ENCODE results near the gene UCP3.

DNA sequence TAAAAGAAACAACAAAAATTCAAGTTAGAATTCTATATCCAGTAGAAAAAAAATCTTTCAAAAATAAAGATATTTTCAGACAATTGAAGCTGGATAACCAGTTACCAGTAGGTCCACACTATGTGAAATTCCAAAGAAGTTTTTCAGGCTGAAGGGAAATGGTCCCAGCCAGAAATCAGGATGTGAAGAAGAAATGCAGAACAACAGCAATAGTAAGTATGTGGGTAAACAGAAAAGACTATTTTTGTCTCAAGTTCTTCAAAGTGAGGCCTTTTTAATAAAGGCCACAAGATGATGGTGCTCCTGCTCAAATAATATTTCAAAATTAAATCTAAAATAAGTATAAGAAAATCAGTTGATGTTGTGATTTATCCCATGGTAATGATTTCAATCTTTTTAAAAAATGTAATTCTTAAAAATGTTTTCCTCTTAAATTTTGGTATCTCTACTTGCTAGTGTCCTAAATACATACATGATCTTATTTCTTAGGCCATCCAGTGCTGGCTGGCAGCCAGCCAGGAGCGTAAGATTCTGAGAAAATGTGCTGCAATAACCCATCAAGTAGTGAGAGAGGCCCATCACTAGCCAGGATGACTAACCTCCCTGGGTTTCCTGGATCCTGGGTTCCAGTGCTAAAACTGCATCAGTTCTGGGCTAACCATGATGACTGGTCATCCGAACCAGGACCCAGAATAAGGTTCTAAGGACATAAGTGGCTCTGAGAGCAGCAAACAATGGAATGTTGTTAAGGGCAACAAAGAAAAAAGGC is 15.6 kb upstream of the UCP3 start:
- TF ChIP-seq, protein P1, sequence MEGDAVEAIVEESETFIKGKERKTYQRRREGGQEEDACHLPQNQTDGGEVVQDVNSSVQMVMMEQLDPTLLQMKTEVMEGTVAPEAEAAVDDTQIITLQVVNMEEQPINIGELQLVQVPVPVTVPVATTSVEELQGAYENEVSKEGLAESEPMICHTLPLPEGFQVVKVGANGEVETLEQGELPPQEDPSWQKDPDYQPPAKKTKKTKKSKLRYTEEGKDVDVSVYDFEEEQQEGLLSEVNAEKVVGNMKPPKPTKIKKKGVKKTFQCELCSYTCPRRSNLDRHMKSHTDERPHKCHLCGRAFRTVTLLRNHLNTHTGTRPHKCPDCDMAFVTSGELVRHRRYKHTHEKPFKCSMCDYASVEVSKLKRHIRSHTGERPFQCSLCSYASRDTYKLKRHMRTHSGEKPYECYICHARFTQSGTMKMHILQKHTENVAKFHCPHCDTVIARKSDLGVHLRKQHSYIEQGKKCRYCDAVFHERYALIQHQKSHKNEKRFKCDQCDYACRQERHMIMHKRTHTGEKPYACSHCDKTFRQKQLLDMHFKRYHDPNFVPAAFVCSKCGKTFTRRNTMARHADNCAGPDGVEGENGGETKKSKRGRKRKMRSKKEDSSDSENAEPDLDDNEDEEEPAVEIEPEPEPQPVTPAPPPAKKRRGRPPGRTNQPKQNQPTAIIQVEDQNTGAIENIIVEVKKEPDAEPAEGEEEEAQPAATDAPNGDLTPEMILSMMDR (IDR thresholded peaks at IDR 0.05): no peak
- TF ChIP-seq POLR2A (IDR thresholded peaks at IDR 0.05): no peak
- TF ChIP-seq EP300 (IDR thresholded peaks at IDR 0.05): no peak
- no peak for TF ChIP-seq POLR2AphosphoS5 (IDR thresholded peaks at IDR 0.05)

Measured in stomach (tissue), 4 donors.